OCI-LY7 (cell line): ENCODE data around the gene DNAH8. TPM values are rescaled to one million over a fixed set of nuclear protein-coding genes. Genes with fewer than 3 reads are reported as not detected.

ENCODE experiments used
- BruUV-seq: library from RNA; stranded (reverse); fragments of 400-500 nt; replicated peaks from 2 replicates; lab custom pipeline; 2021; lab: Mats Ljungman, UMichigan
- CTCF ChIA-PET: fragments of 300-600 bp; sonication (Branson Sonifier 250); formaldehyde crosslinking; loops from one replicate; lab custom pipeline; 2022; ENCODE audit warnings: antibody characterized with exemption; ENCODE audit not compliant: unreplicated experiment; lab: Charles Lee
- POLR2A ChIA-PET: fragments of 300-600 bp; sonication (Branson Sonifier 250); formaldehyde crosslinking; loops from one replicate; lab custom pipeline; 2022; ENCODE audit warnings: antibody characterized with exemption; lab: Charles Lee
- DNase-seq: peaks from one replicate; pipeline ENCODE4 v3.0.0-alpha.2; 2015; ENCODE audit warnings: low spot score
- H2AFZ ChIP-seq: fragments of 200-600 bp; sonication (generic), shearing (Covaris generic); 2 replicates; pipeline ENCODE4 v1.6.1; 2014; ENCODE audit warnings: mild to moderate bottlenecking, antibody characterized with exemption, low read length, moderate library complexity
- H3K27ac ChIP-seq: fragments of 200-600 bp; sonication (generic); 2 replicates; pipeline ENCODE4 v1.5.1; 2014; ENCODE audit warnings: mixed run types, low read depth, mild to moderate bottlenecking, moderate library complexity, low read length, inconsistent platforms; ENCODE audit not compliant: poor library complexity, severe bottlenecking
- H3K36me3 ChIP-seq: fragments of 200-600 bp; sonication (generic); 2 replicates; pipeline ENCODE4 v1.6.1; 2014; ENCODE audit warnings: mild to moderate bottlenecking, antibody characterized with exemption, low read length, moderate library complexity, mixed read lengths; ENCODE audit not compliant: insufficient read depth
- H3K4me1 ChIP-seq: fragments of 200-600 bp; sonication (generic); 2 replicates; pipeline ENCODE4 v1.5.1; 2014; ENCODE audit warnings: mild to moderate bottlenecking, low read length; ENCODE audit not compliant: insufficient read depth, poor library complexity, severe bottlenecking
- H3K4me2 ChIP-seq: fragments of 200-600 bp; sonication (generic); 2 replicates; pipeline ENCODE4 v1.6.1; 2014; ENCODE audit warnings: mild to moderate bottlenecking, low read length
- H3K4me3 ChIP-seq: fragments of 200-600 bp; sonication (generic); 2 replicates; pipeline ENCODE4 v1.5.1; 2014; ENCODE audit warnings: mild to moderate bottlenecking, low read depth, low read length; ENCODE audit not compliant: poor library complexity, severe bottlenecking
- H3K79me2 ChIP-seq: fragments of 200-600 bp; sonication (generic); 2 replicates; pipeline ENCODE4 v1.6.1; 2016; ENCODE audit warnings: low read depth, mild to moderate bottlenecking, low read length, moderate library complexity, mixed read lengths; ENCODE audit not compliant: insufficient read depth
- H3K9me2 ChIP-seq: fragments of 200-600 bp; sonication (generic); 2 replicates; pipeline ENCODE4 v1.6.1; 2016; ENCODE audit warnings: mild to moderate bottlenecking, low read length, mixed read lengths; ENCODE audit not compliant: insufficient read depth
- H3K9me3 ChIP-seq: fragments of 200-600 bp; sonication (generic); 2 replicates; pipeline ENCODE4 v1.6.1; 2014; ENCODE audit warnings: mild to moderate bottlenecking, mixed run types, low read length, mixed read lengths
- H4K20me1 ChIP-seq: fragments of 200-600 bp; sonication (generic); 2 replicates; pipeline ENCODE4 v1.6.1; 2014; ENCODE audit warnings: mild to moderate bottlenecking, antibody characterized with exemption, low read length, moderate library complexity, mixed read lengths; ENCODE audit not compliant: insufficient read depth
- CTCF ChIP-seq: fragments of 200-600 bp; sonication (generic); conservative IDR thresholded peaks from 2 replicates; pipeline ENCODE4 v1.5.1; 2014; ENCODE audit warnings: mild to moderate bottlenecking, antibody characterized with exemption, low read length, moderate library complexity, mixed read lengths
- EZH2phosphoT487 ChIP-seq: fragments of 200-600 bp; sonication (generic); IDR thresholded peaks from 2 replicates; pipeline ENCODE4 v1.6.1; 2018; ENCODE audit warnings: low read depth, borderline replicate concordance, mild to moderate bottlenecking, mixed run types, antibody characterized with exemption, low read length, moderate library complexity, mixed read lengths
- intact Hi-C: fragments of 100-400 bp; cut with micrococcal nuclease; formaldehyde crosslinking; loops from one replicate; pipeline ENCODE4 v1.10.0; 2022; ENCODE audit not compliant: unreplicated experiment
- total RNA-seq, 2 experiments: library from RNA; depleted of rRNA in 1 of 2; stranded (reverse); fragments of >200 nt in 1 of 2; shearing (Covaris generic) in 1 of 2; gene quantifications; 2 replicates each; pipeline ENCODE4 v1.2.3, GENCODE V29; 2014 to 2022

DNAH8 gene
- total RNA-seq, 2 experiments from 2014 or later = not detected

GRCh38 chr6:38997128-38997761 lies 282.1 kb downstream of the DNAH8 start:
- no peaks in the 10 kb centered on the region for H3K9me2 ChIP-seq
- peak; percentile 78 for TF ChIP-seq CTCF
- TF ChIP-seq EZH2phosphoT487 = no peak
- no TSS peak for BruUV-seq
- intact Hi-C loops = loop anchor here (10.0 kb wide), 2 partner anchors 168 to 318 kb away; partner anchors contain the start of gene KCNK17
- no peaks in the 10 kb centered on the region for H3K4me1 ChIP-seq
- ChIA-PET CTCF (interaction anchor here (1.1 kb wide), 1 partner anchor 105 kb away, joined by 3 read pairs; no protein-coding TSS in a partner anchor), POLR2A (no interaction called here)
- H3K27ac ChIP-seq = no peak overlapping the region
- H3K4me2 ChIP-seq = no peak overlapping the region
- DNase-seq = peak; percentile 26
- H2AFZ ChIP-seq = no peak overlapping the region
- H3K36me3 ChIP-seq = no peaks in the 10 kb centered on the region
- H3K4me3 ChIP-seq = no peak overlapping the region
- no peaks in the 10 kb centered on the region for H3K79me2 ChIP-seq
- no peaks in the 10 kb centered on the region for H4K20me1 ChIP-seq
- H3K9me3 ChIP-seq = no peaks in the 10 kb centered on the region

- TF ChIP-seq CTCF (peak; percentile 52), EZH2phosphoT487 (no peak)
- Histone ChIP-seq H3K4me1 (no peaks in the 10 kb centered on the region), H3K36me3 (no peaks in the 10 kb centered on the region), H3K27ac (no peak overlapping the region), H3K4me3 (no peak overlapping the region), H3K9me3 (no peaks in the 10 kb centered on the region), H3K4me2 (no peak overlapping the region), H4K20me1 (no peaks in the 10 kb centered on the region), H2AFZ (no peak overlapping the region), H3K79me2 (no peaks in the 10 kb centered on the region), H3K9me2 (no peaks in the 10 kb centered on the region)
- no peak for DNase-seq
- CTCF ChIA-PET = no interaction called here
- intact Hi-C loops = no loop called here
- no TSS peak for BruUV-seq
- POLR2A ChIA-PET = interaction anchor here (0.7 to 0.8 kb wide), 2 partner anchors 30 to 1438 kb away, joined by 3 read pairs; no protein-coding TSS in a partner anchor
Observed at GRCh38 chr6:39003072-39003471, 288.0 kb downstream of the DNAH8 start.

- H3K36me3 ChIP-seq = no peaks in the 10 kb centered on the region
- POLR2A ChIA-PET = interaction anchor here (0.7 to 0.8 kb wide), 2 partner anchors 30 to 1438 kb away, joined by 3 read pairs; no protein-coding TSS in a partner anchor
- intact Hi-C loops = no loop called here
- no peaks in the 10 kb centered on the region for H3K79me2 ChIP-seq
- H4K20me1 ChIP-seq = no peaks in the 10 kb centered on the region
- no peak for DNase-seq
- TF ChIP-seq EZH2phosphoT487 = no peak
- TF ChIP-seq CTCF = no peak
- no peaks in the 10 kb centered on the region for H3K4me1 ChIP-seq
- no peak overlapping the region for H2AFZ ChIP-seq
- no peaks in the 10 kb centered on the region for H3K9me2 ChIP-seq
- H3K27ac ChIP-seq = no peak overlapping the region
- H3K4me2 ChIP-seq = no peak overlapping the region
- H3K9me3 ChIP-seq = no peaks in the 10 kb centered on the region
- CTCF ChIA-PET = no interaction called here
- BruUV-seq = no TSS peak
- no peak overlapping the region for H3K4me3 ChIP-seq
Observed at GRCh38 chr6:39003492-39003891, 288.4 kb downstream of the DNAH8 start.
